NK-92 (cell line): Measurements from ENCODE around the gene SLC66A2.

Source experiments
- DNase-seq: peaks from one replicate; lab custom pipeline; 2025; ENCODE audit not compliant: unreplicated experiment; lab: John Stamatoyannopoulos, UW

Gene SLC66A2

DNA sequence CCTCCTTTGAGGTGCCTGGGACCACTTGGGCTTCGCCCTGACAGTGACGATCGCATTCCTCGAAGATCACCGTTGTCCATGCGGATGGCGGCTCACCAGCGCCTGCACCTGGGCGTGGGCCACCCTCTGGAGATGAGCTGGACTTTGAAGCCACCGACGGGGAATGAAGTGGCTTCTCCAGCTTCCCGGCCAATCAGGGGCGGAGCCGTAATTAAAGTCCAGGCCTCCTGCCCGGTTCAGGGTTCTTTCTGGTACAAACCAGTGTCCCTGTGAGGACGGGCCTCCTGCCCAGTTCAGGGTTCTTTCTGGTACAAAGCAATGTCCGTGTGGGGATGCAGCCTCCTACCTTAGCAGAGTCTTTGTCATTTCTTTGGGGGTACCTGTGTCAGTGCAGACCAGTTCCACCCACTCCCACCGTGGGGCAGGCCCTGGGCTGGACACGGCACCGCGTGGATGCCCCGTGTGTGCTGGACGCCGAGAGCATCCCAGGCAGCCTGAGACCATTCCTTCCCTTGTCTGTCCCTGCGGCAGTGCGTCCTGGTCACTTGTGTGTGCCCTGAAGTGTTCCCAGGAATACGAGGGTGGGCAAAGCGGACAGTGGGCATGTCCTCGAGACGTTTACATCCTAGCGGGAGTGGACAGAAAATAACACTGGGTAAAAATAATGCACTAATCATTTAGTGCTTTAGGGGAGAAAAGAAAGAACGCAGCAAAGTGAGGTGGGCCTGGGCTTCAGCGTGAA, 98.7 kb downstream of the SLC66A2 start:
- no peak for DNase-seq
